ENCODE measurements around the gene JMJD1C.
"Not testable (repeated sequence)": the region's sequence is repeated elsewhere in the genome, so short reads cannot be mapped to it uniquely, and the experiment has no call there.

Gene JMJD1C

DNA sequence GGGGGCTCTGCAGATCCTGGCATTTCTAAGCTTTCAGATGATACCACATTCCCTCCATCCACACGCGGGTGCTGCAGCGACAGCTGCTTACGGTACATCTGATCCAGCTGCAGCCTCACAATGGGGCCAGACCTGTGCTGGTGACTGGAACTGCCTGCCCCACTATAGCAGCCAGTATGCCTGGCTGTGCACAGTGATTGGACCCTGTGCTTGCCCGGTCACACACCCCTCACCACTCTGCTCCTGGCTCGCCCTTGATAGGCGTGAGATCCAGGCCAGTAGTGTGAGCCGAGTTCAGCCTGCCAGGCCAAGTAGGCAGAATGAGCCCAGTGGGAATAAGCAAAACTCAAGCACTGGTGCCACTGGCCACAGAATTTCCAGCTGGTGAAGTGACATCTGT is 167.8 kb downstream of the JMJD1C start:
- DNase-seq (ENCODE audit: low read depth), result no peak

DNA sequence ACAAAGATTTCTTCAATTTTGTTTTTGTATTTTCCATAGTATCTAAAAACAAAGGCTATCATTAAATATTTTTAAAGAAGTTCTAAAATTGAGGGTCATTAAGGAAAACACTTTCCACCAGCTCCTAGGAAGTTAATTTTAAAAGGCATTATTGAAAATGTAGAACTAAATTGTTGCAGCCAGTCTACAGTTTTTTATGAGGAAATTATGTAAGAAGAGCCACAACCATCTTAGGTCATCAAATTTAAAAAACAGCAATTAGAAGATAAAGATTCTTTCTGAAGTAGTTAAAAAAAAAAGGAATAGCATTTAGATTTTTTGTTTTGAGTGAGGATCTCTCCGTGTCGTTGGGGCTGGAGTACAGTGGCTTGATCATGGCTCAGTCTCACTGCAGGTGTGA is 171.0 kb downstream of the JMJD1C start:
- no peak for DNase-seq (ENCODE audit: low read depth)

DNA sequence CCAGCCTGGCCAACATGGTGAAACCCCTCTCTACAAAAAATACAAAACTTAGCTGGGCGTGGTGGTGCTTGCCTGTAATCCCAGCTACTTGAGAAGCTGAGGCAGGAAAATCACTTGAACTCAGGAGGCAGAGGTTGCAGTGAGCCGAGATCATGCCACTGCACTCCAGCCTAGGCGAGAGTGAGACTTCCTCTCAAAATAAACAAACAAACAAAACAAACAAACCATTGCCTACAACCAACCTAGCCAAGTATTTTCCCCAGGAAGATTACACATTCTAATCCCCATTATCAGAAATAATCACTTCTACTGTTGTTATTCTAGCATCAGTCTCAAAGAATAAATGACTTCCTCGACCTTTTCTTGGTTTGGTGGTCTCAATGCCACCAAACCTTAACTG is 172.9 kb downstream of the JMJD1C start:
- not testable (repeated sequence) for DNase-seq (ENCODE audit: low read depth)

DNA sequence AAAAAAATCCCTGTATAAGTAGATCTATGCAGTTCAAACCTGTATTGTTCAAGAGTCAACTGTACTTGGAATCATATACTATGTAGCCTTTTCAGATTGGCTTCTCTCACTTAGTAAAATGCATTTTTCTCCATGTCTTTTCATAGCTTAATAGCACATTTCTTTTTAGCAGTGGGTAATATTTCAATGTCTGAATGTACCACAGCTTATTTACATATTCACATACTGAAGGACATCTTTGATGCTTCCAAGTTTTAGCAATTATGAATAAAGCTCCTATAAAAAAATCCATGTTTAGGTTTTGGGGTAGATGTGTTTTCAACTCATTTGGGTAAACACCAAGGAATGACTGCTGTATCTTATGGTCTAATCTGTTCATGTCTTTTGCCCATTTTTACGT is 177.6 kb downstream of the JMJD1C start:
- no peak for DNase-seq (ENCODE audit: low read depth)

DNA sequence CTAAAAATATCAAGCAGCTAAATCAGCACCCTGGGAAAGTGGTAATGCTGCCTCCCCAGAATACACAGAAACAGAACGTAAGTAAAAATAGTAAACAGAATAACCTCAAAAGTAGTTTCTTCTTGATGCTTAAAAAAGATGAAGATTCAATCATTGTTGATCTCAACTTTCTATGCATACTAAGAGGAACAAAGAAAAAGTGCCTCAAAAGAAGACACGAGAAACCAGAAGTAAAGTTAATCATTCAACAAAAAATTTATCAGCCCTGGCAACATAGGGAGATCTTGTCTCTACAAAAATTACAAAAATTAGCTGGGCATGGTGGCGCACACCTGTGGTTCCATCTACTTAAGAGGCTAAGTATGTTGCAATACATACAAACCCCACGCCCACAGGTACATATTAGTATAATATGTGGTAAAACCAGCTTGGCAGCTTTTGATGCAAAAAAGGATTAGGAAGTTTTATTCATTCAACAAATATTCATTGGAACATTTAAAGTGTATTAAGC is 179.0 kb downstream of the JMJD1C start:
- DNase-seq (ENCODE audit: low read depth), result no peak

DNA sequence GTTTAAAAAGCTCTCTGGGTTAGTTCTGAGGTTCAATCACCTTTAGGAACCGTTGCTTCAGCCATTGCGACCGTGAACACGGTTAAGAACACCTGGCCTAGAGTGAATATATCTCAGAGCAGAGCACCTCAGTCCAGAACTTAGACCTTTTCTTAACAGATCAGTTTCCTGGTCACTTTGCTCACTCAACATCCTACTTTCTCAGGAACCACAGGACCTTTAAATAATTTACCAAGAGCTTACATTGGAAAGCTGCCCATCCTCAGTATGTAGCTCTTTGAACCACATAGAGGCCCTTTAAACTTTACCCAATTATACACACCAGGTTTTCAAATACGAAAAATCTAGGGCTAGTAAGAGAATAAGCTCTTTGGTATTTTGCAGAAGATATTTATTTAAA is 179.4 kb downstream of the JMJD1C start:
- no peak for DNase-seq (ENCODE audit: low read depth)

DNA sequence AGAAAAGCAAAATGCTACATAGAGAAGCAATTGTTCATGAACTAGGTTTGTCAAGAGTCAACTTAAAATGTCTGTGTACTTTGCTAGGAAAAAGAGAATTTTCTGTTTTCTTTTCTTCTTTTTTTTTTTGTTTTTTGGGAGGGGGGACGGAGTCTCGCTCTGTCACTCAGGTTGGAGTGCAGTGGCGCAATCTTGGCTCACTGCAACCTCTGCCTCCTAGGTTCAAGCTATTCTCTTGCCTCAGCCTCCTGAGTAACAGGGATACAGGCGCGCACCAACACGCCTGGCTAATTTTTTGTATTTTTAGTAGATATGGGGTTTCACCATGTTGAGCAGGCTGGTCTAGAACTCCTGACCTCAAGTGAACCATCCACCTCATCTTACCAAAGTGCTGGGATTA is 181.9 kb downstream of the JMJD1C start:
- DNase-seq (ENCODE audit: low read depth), result not testable (repeated sequence)

DNA sequence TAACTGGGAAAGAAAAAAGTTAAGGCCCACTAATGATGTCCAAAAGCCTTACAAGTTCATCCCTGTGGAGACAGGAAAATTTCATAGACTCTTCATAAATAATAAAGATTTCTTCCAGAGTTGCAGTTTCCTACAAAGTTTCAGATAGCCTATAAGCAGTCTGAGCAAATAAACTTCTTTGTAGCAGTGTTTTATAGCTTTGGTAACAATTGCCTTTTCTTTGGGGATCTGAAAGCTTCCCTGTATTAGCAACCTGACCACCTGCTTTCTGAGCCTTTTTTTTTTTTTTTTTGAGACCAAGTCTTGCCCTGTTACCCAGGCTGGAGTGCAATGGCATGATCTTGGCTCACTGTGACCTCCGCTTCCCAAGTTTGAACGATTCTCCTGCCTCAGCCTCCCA is 182.7 kb downstream of the JMJD1C start:
- no peak for DNase-seq (ENCODE audit: low read depth)

DNA sequence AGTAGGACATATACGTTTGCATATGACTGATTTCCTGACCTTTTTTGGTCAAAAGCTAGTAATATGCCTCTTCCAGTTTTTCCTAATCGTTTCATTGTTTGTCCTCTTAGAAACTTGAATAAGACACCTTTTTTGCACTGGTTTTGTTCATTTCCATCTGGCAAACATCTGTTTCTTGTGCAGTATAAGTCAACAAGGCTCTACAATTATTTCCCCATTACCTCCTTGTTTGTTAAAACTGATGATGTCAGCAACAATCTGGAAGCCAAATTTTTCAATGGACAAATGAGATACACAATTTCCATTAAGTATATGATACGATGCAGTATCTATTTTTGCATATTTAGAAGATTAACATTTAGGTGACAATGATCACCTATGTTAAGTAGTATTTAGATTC is 183.8 kb downstream of the JMJD1C start:
- no peak for DNase-seq (ENCODE audit: low read depth)

DNA sequence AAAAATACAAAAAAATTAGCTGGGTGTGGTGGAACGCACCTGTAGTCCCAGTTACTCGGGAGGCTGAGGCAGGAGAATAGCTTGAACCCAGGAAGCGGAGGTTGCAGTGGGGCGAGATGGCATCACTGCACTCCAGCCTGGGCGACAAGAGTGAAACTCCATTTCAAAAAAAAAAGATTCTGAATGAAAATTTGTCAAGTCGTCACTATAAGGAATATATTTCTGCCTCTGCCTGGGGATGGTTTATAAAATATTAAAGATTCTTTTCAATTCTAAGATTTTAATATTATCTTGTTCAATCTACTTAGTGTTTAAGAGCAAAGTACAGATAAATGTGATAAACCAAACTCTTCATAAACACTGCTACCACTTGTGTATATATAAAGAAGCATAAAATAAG is 185.4 kb downstream of the JMJD1C start:
- DNase-seq (ENCODE audit: low read depth), result no peak

DNA sequence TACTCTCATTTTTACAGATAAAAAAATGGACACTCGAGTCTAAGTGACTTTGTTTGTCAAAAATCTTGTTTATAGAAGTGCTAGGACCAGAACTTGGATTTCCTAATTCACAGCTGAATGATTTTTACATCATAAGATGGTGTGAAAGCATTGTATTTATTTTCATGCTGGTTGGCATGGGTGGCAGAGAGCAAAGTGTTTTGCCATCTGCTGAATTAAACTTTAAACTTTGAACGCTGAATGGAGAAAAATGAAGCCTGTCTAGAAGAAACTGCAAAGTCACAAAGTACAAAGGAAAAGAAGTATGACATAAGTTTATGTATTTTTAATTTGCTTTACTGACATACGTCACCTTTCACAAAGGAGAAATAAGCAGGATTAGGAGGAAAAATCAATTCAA is 190.7 kb downstream of the JMJD1C start:
- no peak for DNase-seq (ENCODE audit: low read depth)

DNA sequence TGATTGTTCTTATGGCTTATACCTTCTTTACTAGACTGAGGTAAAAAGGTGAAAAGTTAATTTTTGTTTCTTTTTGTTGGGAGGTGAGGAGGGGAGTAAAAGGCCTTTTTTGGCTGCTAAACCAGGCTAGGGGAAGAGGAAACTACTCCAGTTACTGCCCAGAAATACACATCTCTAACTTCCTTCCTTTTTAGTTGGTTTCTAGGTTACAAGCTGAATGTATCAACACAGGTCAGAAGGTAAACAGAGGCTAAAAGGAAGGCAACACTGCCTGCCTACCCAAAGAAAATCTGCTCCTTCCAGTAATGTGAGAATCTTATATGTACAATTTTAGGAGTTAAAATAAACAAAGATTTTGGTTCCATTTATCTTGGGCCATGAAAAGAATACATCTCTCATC is 192.2 kb downstream of the JMJD1C start:
- DNase-seq (ENCODE audit: low read depth), result no peak

DNA sequence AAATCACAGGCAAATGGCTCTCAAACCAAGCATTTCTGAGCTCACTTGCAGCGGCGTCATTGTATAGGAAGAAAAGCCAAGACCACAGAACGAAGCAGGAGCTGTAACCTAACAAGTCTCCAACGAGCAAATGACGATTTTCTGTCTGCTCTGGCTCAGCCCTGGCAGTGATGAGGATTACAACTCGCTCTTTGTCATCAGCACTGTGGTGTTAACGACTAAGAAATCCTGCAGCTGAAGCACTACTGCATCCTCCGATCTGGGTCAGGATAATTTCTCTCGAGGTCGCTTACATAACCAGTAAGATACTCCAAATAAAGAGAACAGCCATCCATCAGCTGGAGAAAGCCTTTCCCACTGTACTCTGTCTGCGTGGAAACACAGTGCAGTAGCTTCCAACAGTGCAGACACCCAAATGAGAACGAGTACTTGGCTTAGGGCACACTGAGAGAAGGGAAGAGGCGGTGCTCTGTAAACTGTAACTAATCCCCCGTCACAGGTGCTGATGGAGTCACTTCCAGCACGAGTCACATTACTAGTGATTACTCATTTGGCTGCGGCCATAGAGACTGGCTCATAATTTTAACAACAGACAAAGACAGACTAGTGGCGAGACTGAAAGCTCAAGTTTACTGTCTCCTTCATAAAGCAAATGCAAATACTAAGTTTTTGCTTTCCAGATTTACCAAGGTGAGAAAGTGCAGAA is 196.8 kb downstream of the JMJD1C start:
- peak; percentile 11 for DNase-seq (ENCODE audit: low read depth)

DNA sequence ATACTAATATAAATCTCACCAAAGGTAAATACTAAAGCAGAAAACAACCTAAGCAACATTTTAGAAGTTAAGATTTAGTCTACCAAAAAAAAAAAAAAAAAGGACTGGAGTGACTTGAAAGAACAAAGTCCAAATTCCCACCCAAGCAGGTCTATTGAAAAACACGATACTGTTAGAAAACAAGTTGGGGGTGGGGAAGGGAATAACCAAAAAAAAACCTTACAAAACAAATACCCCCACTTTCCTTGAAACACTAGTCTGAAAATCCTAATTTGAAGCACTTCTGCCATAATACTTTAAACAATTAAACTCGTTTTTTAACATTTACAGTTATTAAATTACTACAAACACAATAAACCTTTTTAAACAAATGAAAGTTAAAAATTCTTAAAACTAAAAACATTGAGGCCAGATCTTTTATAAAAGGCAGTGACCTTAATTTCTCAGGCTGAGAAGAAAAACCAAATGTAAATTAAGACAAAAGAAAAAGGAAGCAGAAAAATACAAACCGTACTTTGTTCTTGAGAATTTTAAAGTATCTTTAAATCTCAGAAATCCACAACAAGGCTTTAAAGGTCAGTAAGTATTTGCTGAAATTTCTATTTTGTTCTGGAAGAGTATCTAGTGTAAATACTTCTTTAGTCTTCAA is 197.5 kb downstream of the JMJD1C start:
- no peak for DNase-seq (ENCODE audit: low read depth)

DNA sequence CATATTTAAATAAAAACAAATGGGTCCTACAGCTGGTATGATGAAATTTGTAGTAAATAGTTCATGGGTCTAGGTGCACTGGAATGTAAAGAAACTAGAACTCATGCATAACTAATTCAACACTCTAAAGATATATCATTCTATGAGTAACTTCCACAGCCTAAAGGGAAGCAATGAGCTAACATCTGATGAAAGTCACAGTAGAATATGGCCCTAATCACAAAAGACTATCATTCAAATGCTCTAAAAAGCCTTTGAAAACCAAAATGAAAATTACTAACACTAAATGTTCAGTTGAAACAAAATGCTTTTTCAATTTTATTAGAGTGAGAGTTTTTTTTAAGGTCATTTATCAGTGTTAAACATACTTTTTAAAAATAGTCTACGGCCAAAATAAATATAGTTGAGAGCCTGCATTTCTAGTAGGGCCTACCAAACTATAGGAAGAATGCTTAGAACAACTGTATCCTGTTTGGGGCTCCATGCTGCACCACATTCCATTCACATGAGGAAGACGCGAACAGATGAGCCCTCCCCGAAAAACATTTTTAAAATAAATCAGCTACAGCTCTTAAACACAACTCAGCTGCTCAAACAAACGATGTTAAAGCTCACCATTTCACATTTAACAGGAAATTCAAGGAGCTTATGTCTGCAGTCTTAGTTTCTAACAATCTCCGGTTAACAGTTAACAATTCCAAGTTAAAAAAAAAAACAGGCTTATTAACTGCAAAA is 198.2 kb downstream of the JMJD1C start:
- DNase-seq (ENCODE audit: low read depth), result no peak

DNA sequence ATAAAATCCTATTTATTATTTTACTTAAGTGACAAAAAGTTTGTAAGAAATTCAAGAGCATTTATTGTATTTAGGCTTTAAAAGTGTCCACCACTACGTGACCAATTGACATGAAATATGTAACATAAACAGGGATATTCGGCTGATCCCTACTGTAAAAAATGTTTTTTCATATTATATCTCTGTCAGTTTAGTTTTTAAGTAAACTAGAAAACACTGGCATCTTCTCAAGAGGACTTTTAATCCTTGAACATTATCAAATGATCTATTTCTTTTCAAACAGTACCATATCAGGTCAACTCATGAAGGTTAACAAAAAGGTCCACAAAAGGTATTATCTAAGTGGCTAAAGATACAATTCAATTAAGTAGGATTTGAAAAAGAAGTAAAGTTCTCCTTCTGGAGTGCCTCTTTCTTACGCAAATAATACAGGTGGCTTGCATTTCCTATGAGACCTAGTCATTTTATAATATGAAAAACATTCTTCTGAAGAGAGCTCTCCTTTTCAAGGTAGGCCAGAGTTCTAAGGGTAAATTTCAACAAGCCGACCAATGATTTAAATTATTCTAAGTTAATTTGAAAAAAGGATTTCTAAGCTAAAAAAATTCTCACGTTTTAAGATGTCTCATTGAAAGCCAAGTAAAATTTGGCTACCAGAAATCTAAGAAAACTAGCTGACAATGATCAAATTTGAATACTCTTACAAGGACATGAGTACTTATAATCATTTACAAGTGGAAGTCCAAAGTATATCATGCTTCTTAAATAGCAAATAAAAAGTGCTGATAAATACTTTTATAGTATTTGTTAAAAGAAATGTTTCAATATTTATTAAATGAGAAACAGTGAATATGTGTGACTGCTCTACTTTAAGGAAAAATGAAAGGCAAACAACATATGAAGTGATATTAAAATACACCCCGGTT is 199.1 kb downstream of the JMJD1C start:
- DNase-seq (ENCODE audit: low read depth), result no peak

DNA sequence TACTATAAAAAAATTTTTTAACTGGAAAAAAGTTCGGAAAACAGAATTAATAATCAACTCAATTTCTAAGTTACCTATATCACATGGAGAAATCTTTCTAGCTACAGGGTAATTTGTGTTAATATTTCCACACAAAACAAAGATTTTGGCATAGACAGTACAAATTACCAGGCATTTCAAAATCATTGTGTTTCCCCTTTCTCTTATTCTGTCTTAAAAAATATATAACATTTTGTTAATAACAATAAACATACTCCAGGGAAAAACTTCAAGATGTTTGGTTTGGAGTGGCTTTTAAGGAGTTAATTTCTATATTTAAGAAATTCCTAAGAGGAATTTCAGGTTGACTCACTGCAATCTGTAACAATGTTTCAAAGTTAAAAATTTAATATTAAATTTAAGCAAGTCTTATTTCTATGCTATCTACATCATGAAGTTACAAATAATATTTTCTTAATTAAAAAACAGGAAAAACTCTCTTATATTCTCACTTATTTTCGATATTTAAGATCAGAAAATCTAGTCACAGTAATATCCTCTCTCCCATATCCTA is 200.0 kb downstream of the JMJD1C start:
- DNase-seq (ENCODE audit: low read depth), result no peak

DNA sequence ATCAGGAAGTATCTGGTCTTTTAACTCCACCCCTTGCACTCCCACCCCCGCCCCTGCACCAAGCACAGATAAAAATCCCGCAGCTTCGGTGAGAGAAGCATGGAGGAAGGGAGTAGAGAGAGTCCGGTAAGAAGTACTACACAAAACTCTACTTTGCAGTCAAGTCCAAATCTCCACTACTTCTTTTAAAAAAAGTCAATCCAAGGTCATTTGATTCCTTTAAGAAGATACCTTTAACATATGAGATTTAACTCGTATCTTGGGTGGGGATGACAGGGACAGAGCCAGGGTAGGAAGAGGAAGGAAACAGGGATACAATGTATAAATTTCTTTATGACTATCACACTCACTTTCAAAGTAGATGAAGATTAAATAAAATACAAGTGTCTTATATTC is 200.6 kb downstream of the JMJD1C start:
- DNase-seq (ENCODE audit: low read depth), result no peak

DNA sequence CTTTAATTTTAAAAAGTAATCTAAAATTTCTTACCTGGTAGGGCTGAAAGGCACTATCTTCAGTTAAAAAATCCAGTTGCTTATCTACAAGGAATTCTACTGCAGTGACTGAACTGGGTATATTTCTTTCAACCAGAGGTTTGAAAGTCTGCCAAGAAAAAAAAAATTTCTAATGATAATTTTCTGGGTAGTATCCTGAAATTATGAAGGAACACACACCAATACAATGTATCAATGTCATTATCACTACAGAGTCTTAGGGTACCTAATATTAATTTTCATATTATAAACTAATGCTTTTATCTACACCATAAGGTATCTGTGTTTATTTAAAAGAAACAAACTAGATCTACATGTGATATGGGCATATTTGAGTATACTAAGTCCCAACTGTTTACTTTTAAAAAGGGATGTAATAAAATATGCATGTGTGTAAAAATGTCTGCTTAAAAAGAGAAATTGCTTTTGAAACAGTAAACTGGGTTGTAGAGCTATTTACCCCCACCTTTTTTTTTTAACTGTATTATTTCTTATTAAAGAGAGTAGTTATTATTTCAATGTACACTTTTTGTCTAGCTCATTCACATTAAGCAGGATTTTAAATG is 201.1 kb downstream of the JMJD1C start:
- DNase-seq (ENCODE audit: low read depth), result no peak

DNA sequence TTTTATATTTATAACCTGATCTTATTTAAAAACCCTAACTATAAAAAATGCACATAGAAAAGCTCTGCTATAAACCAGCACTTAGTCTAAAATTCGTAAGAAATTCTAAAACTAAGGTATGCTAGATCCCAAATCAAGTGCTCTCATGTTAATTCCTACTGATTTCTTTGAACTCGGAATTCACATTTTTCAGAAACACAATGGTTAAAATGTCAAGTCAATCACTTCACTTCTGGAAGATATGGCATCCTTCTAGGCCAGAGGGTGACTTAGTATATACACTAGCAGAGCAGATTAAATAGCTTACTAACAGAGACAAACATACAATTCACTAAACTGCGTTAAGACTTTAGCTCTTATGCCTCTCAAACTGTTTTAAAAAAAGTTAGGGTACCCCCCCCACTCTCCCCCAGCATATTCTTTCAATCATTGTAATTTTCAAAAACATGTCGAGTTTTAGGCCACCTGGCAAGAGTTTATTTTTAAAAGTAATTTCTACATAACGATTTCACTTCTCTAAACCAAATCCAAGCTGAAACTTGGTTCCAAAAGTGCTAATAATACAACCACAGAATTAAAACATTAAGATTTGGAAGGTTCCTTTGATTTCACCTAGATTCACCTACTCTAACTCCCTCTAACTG is 203.2 kb downstream of the JMJD1C start:
- no peak for DNase-seq (ENCODE audit: low read depth)

DNA sequence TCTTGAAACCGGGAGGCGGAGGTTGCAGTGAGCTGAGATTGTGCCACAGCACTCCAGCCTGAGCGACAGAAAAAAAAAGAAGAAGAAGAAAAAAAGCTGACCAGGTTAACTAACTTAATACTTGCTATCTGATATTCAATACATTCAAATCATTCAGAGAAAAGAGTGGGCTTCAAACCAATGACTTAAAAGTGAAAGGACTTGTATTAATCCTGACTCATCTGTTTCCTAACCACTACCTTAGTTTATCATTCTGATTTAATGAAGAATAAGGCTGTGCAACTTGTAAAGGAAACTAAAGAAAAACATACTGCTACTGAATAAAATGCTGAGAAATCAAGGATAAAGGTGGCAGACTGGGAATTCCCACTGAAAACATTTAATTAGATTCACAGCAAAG is 204.3 kb downstream of the JMJD1C start:
- DNase-seq (ENCODE audit: low read depth), result no peak
